ENCODE data around the gene SKAP1.

SKAP1 gene

GRCh38 chr17:48198950-48199541, 231.0 kb downstream of the SKAP1 start:
- H3K27ac ChIP-seq (ENCODE audit: low read depth, low read length) = no peak overlapping the region
- no peak overlapping the region for H3K4me2 ChIP-seq (ENCODE audit: low read depth, low read length, poor library complexity, severe bottlenecking)
- no peak overlapping the region for H2AFZ ChIP-seq (ENCODE audit: low read depth, low read length, severe bottlenecking)
- H3K9me3 ChIP-seq (ENCODE audit: insufficient read depth, low read length) = no peaks in the 10 kb centered on the region
- H3K79me2 ChIP-seq (ENCODE audit: insufficient read depth, low read length) = no peaks in the 10 kb centered on the region
- H3K27me3 ChIP-seq (ENCODE audit: low read length) = no peaks in the 10 kb centered on the region
- no peaks in the 10 kb centered on the region for H4K20me1 ChIP-seq (ENCODE audit: low read depth, low read length)
- no peaks in the 10 kb centered on the region for H3K9me2 ChIP-seq (replicated peaks; ENCODE audit: insufficient read depth, low read length)
- no peaks in the 10 kb centered on the region for H3F3A ChIP-seq (ENCODE audit: insufficient read depth)
- H3K9ac ChIP-seq (ENCODE audit: low read length) = no peak overlapping the region
- no peak overlapping the region for H3K4me3 ChIP-seq (ENCODE audit: insufficient read depth, low read length, poor library complexity, severe bottlenecking)
- TF ChIP-seq EZH2phosphoT487 (conservative IDR thresholded peaks at IDR 0.05; ENCODE audit: low read length) = no peak
- TF ChIP-seq CTCF (IDR thresholded peaks at IDR 0.05; ENCODE audit: insufficient read depth, low read length, poor library complexity, severe bottlenecking) = no peak
- H3K36me3 ChIP-seq (ENCODE audit: low read length) = no peaks in the 10 kb centered on the region

GRCh38 chr17:48195910-48196309, 234.1 kb downstream of the SKAP1 start:
- Histone ChIP-seq H4K20me1 (ENCODE audit: low read depth, low read length) (no peaks in the 10 kb centered on the region), H3K9ac (ENCODE audit: low read length) (no peak overlapping the region), H3K9me3 (ENCODE audit: insufficient read depth, low read length) (no peaks in the 10 kb centered on the region), H3K27ac (ENCODE audit: low read depth, low read length) (no peak overlapping the region), H3K9me2 (replicated peaks; ENCODE audit: insufficient read depth, low read length) (no peaks in the 10 kb centered on the region), H3K79me2 (ENCODE audit: insufficient read depth, low read length) (no peaks in the 10 kb centered on the region), H3K4me3 (ENCODE audit: insufficient read depth, low read length, poor library complexity, severe bottlenecking) (no peak overlapping the region), H3K27me3 (ENCODE audit: low read length) (no peaks in the 10 kb centered on the region), H3K36me3 (ENCODE audit: low read length) (no peaks in the 10 kb centered on the region), H3K4me2 (ENCODE audit: low read depth, low read length, poor library complexity, severe bottlenecking) (no peak overlapping the region), H3F3A (ENCODE audit: insufficient read depth) (no peaks in the 10 kb centered on the region), H2AFZ (ENCODE audit: low read depth, low read length, severe bottlenecking) (no peak overlapping the region)
- TF ChIP-seq CTCF (IDR thresholded peaks at IDR 0.05; ENCODE audit: insufficient read depth, low read length, poor library complexity, severe bottlenecking) = no peak
- TF ChIP-seq EZH2phosphoT487 (conservative IDR thresholded peaks at IDR 0.05; ENCODE audit: low read length) = no peak

GRCh38 chr17:48194097-48194550, 235.9 kb downstream of the SKAP1 start:
- TF ChIP-seq EZH2phosphoT487 (conservative IDR thresholded peaks at IDR 0.05; ENCODE audit: low read length) (no peak), CTCF (IDR thresholded peaks at IDR 0.05; ENCODE audit: insufficient read depth, low read length, poor library complexity, severe bottlenecking) (no peak)
- Histone ChIP-seq H3K27me3 (ENCODE audit: low read length) (no peaks in the 10 kb centered on the region), H3K9ac (ENCODE audit: low read length) (no peak overlapping the region), H4K20me1 (ENCODE audit: low read depth, low read length) (no peaks in the 10 kb centered on the region), H3K4me2 (ENCODE audit: low read depth, low read length, poor library complexity, severe bottlenecking) (no peak overlapping the region), H3F3A (ENCODE audit: insufficient read depth) (no peaks in the 10 kb centered on the region), H3K9me3 (ENCODE audit: insufficient read depth, low read length) (no peaks in the 10 kb centered on the region), H2AFZ (ENCODE audit: low read depth, low read length, severe bottlenecking) (no peak overlapping the region), H3K27ac (ENCODE audit: low read depth, low read length) (no peak overlapping the region), H3K36me3 (ENCODE audit: low read length) (no peaks in the 10 kb centered on the region), H3K4me3 (ENCODE audit: insufficient read depth, low read length, poor library complexity, severe bottlenecking) (no peak overlapping the region), H3K9me2 (replicated peaks; ENCODE audit: insufficient read depth, low read length) (no peaks in the 10 kb centered on the region), H3K79me2 (ENCODE audit: insufficient read depth, low read length) (no peaks in the 10 kb centered on the region)

Data from SU-DHL-6 (cell line).